ENCODE measurements around the gene NYNRIN.

DNA sequence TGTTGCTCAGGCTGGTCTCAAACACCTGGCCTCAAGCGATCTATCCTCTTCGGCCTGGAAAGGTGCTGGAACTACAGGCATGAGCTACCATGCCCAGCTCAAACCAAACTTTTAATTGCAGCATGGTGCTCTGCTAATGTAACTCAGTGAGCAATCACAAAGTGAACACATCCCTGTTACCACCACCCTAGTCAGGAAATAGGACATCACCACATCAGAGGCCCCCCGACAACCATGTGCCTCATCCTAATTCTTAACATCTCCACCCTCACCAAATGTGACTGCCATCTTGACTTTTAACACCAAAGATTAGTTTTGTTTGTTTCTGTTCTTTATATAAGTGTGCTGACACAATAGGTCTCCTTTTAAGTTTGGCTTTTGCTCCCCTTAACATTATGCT lies 66.6 kb downstream of the NYNRIN start:
- TF ChIP-seq, protein P1, sequence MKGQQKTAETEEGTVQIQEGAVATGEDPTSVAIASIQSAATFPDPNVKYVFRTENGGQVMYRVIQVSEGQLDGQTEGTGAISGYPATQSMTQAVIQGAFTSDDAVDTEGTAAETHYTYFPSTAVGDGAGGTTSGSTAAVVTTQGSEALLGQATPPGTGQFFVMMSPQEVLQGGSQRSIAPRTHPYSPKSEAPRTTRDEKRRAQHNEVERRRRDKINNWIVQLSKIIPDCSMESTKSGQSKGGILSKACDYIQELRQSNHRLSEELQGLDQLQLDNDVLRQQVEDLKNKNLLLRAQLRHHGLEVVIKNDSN (CRISPR knock-in tag; IDR thresholded peaks at IDR 0.05) = no peak
- TF ChIP-seq, protein P2, sequence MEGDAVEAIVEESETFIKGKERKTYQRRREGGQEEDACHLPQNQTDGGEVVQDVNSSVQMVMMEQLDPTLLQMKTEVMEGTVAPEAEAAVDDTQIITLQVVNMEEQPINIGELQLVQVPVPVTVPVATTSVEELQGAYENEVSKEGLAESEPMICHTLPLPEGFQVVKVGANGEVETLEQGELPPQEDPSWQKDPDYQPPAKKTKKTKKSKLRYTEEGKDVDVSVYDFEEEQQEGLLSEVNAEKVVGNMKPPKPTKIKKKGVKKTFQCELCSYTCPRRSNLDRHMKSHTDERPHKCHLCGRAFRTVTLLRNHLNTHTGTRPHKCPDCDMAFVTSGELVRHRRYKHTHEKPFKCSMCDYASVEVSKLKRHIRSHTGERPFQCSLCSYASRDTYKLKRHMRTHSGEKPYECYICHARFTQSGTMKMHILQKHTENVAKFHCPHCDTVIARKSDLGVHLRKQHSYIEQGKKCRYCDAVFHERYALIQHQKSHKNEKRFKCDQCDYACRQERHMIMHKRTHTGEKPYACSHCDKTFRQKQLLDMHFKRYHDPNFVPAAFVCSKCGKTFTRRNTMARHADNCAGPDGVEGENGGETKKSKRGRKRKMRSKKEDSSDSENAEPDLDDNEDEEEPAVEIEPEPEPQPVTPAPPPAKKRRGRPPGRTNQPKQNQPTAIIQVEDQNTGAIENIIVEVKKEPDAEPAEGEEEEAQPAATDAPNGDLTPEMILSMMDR (IDR thresholded peaks at IDR 0.05) = no peak
- TF ChIP-seq, protein P3, sequence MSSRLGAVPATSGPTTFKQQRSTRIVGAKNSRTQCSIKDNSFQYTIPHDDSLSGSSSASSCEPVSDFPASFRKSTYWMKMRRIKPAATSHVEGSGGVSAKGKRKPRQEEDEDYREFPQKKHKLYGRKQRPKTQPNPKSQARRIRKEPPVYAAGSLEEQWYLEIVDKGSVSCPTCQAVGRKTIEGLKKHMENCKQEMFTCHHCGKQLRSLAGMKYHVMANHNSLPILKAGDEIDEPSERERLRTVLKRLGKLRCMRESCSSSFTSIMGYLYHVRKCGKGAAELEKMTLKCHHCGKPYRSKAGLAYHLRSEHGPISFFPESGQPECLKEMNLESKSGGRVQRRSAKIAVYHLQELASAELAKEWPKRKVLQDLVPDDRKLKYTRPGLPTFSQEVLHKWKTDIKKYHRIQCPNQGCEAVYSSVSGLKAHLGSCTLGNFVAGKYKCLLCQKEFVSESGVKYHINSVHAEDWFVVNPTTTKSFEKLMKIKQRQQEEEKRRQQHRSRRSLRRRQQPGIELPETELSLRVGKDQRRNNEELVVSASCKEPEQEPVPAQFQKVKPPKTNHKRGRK (CRISPR knock-in tag; IDR thresholded peaks at IDR 0.05; ENCODE audit: borderline replicate concordance) = no peak
- TF ChIP-seq, protein P4, sequence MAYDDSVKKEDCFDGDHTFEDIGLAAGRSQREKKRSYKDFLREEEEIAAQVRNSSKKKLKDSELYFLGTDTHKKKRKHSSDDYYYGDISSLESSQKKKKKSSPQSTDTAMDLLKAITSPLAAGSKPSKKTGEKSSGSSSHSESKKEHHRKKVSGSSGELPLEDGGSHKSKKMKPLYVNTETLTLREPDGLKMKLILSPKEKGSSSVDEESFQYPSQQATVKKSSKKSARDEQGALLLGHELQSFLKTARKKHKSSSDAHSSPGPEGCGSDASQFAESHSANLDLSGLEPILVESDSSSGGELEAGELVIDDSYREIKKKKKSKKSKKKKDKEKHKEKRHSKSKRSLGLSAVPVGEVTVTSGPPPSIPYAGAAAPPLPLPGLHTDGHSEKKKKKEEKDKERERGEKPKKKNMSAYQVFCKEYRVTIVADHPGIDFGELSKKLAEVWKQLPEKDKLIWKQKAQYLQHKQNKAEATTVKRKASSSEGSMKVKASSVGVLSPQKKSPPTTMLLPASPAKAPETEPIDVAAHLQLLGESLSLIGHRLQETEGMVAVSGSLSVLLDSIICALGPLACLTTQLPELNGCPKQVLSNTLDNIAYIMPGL (CRISPR knock-in tag; IDR thresholded peaks at IDR 0.05) = no peak
- TF ChIP-seq CREB1 (CRISPR knock-in tag; IDR thresholded peaks at IDR 0.05) (no peak), ESRRA (CRISPR knock-in tag; IDR thresholded peaks at IDR 0.05; ENCODE audit: borderline replicate concordance) (no peak), ZNF416 (CRISPR knock-in tag; IDR thresholded peaks at IDR 0.05) (no peak)
- TF ChIP-seq, protein P5, sequence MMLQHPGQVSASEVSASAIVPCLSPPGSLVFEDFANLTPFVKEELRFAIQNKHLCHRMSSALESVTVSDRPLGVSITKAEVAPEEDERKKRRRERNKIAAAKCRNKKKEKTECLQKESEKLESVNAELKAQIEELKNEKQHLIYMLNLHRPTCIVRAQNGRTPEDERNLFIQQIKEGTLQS (CRISPR knock-in tag; conservative IDR thresholded peaks at IDR 0.05) = no peak
- TF ChIP-seq, protein P6, sequence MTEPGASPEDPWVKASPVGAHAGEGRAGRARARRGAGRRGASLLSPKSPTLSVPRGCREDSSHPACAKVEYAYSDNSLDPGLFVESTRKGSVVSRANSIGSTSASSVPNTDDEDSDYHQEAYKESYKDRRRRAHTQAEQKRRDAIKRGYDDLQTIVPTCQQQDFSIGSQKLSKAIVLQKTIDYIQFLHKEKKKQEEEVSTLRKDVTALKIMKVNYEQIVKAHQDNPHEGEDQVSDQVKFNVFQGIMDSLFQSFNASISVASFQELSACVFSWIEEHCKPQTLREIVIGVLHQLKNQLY (CRISPR knock-in tag; IDR thresholded peaks at IDR 0.05) = no peak
- TF ChIP-seq, protein P7, sequence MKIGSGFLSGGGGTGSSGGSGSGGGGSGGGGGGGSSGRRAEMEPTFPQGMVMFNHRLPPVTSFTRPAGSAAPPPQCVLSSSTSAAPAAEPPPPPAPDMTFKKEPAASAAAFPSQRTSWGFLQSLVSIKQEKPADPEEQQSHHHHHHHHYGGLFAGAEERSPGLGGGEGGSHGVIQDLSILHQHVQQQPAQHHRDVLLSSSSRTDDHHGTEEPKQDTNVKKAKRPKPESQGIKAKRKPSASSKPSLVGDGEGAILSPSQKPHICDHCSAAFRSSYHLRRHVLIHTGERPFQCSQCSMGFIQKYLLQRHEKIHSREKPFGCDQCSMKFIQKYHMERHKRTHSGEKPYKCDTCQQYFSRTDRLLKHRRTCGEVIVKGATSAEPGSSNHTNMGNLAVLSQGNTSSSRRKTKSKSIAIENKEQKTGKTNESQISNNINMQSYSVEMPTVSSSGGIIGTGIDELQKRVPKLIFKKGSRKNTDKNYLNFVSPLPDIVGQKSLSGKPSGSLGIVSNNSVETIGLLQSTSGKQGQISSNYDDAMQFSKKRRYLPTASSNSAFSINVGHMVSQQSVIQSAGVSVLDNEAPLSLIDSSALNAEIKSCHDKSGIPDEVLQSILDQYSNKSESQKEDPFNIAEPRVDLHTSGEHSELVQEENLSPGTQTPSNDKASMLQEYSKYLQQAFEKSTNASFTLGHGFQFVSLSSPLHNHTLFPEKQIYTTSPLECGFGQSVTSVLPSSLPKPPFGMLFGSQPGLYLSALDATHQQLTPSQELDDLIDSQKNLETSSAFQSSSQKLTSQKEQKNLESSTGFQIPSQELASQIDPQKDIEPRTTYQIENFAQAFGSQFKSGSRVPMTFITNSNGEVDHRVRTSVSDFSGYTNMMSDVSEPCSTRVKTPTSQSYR (CRISPR knock-in tag; IDR thresholded peaks at IDR 0.05) = no peak
- TF ChIP-seq, protein P8, sequence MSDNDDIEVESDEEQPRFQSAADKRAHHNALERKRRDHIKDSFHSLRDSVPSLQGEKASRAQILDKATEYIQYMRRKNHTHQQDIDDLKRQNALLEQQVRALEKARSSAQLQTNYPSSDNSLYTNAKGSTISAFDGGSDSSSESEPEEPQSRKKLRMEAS (CRISPR knock-in tag; IDR thresholded peaks at IDR 0.05) = no peak

Measured in WTC11 (cell line).